ENCODE data around the gene TENT5A.

The TENT5A gene

DNA sequence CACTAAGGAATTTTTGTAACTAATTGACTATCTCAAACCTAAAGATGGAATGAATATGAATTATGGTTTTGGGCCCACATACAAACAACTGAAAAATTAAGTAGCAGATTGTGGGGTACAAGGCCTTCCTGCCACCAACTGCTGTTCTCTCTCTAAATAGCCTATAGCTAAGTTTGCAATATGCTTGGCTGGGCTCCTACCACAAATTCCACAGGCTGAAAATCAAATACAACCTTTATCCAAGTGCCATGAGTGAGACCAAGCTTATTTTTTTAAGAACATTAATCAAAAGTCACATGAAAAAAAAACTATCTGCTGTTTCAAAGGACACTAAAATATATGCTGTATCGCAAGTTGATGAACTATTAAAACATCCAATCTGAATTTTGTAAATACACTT is 52.1 kb downstream of the TENT5A start:
- no peak for DNase-seq

DNA sequence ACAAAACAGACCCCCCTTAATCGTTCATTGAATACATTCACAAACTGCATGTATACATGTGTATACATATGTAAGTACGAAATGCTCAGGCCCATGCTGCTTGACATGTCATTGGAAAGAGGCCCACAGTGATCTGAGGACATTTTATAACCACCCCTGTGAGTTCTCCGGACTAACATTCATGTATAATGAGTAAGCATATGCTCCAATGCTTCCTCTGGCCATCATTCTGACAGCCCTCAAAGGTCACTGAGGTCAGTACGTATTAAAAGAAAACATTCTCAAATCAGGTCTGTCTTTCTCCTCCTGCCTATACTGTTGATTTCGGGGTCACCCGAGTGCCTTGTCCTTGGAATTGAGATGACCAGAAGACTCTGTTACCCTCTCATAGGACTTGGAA is 54.9 kb downstream of the TENT5A start:
- no peak for DNase-seq

DNA sequence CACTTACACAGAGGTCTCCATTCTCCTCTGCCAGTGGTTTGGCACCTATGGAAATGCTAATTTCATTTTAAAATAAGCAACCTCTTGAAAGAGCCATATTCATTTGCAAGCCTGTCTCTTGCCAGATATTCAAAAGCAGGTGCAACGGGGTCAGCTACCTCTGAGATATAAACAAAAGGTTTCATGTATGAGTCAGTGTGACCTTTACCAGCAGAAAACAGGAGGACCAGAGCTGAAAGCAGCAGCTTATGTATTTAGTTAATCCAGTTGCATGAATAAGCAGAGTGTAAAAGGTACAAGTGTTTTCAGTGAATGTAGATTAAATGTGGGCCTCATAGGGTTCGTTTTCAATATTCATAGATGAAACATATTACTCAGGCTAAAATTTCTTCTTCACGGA is 56.0 kb downstream of the TENT5A start:
- no peak for DNase-seq

All from NCI-H187 (cell line).